ENCODE measurements around the gene LAMP5.

Gene LAMP5

GRCh38 chr20:9514461-9515213 is at the start of gene LAMP5:
Gene LAMP5, plus strand, starts transcription at chr20:9514590. Its CDS starts 263 bp downstream, at chr20:9514853.
- DNase-seq, result no peak

- DNase-seq, result no peak
Observed at GRCh38 chr20:9467995-9468394, 46.4 kb upstream of the LAMP5 start.

- DNase-seq, result peak; percentile 7
Observed at GRCh38 chr20:9474835-9475415, 39.5 kb upstream of the LAMP5 start.

GRCh38 chr20:9475456-9475855 is 38.9 kb upstream of the LAMP5 start:
- no peak for DNase-seq

- DNase-seq, result no peak
Observed at GRCh38 chr20:9476174-9476573, 38.2 kb upstream of the LAMP5 start.

- DNase-seq, result no peak
Observed at GRCh38 chr20:9476637-9477036, 37.8 kb upstream of the LAMP5 start.

GRCh38 chr20:9478771-9479170 is 35.6 kb upstream of the LAMP5 start:
- DNase-seq, result no peak

GRCh38 chr20:9480066-9480465 is 34.3 kb upstream of the LAMP5 start:
- no peak for DNase-seq

- no peak for DNase-seq
Observed at GRCh38 chr20:9482180-9482579, 32.2 kb upstream of the LAMP5 start.

GRCh38 chr20:9483131-9483530 is 31.3 kb upstream of the LAMP5 start:
- no peak for DNase-seq

GRCh38 chr20:9485614-9486340 is 28.6 kb upstream of the LAMP5 start:
- DNase-seq, result no peak

GRCh38 chr20:9487231-9487630 is 27.2 kb upstream of the LAMP5 start:
- DNase-seq, result no peak

- DNase-seq, result no peak
Observed at GRCh38 chr20:9488063-9488462, 26.3 kb upstream of the LAMP5 start.

GRCh38 chr20:9490161-9490560 is 24.2 kb upstream of the LAMP5 start:
- peak; percentile 34 for DNase-seq

- DNase-seq, result no peak
Observed at GRCh38 chr20:9490631-9491030, 23.8 kb upstream of the LAMP5 start.

GRCh38 chr20:9491324-9491723 is 23.1 kb upstream of the LAMP5 start:
- DNase-seq, result no peak

- DNase-seq, result peak; percentile 47
Observed at GRCh38 chr20:9492067-9492466, 22.3 kb upstream of the LAMP5 start.

GRCh38 chr20:9493803-9494202 is 20.6 kb upstream of the LAMP5 start:
- no peak for DNase-seq

- DNase-seq, result no peak
Observed at GRCh38 chr20:9495701-9496100, 18.7 kb upstream of the LAMP5 start.

- no peak for DNase-seq
Observed at GRCh38 chr20:9496155-9496554, 18.2 kb upstream of the LAMP5 start.

- peak; percentile 30 for DNase-seq
Observed at GRCh38 chr20:9498322-9498721, 16.1 kb upstream of the LAMP5 start.

GRCh38 chr20:9499126-9499899 is 15.1 kb upstream of the LAMP5 start:
- no peak for DNase-seq

GRCh38 chr20:9500121-9500520 is 14.3 kb upstream of the LAMP5 start:
- DNase-seq, result no peak

Data from EL (cell line).